ENCODE data around the gene CAPNS1. TPM values are rescaled to one million over a fixed set of nuclear protein-coding genes. Genes with fewer than 3 reads are reported as not detected.
"Not testable (repeated sequence)": the region's sequence is repeated elsewhere in the genome, so short reads cannot be mapped to it uniquely, and the experiment has no call there.

The CAPNS1 gene
- total RNA-seq, 2 experiments from 2014 or later = 547 to 569 TPM

- DNase-seq (peak; percentile 92), ATAC-seq (peak; percentile 62)
- POLR2A ChIA-PET = interaction anchor here (1.0 to 2.9 kb wide), 9 partner anchors 9 to 162 kb away, joined by 3 to 8 read pairs (median 4); partner anchors contain the start of genes CAPNS1, ZNF146 and ZNF565
- Mint-ChIP-seq H3K36me3 (ENCODE audit: low read depth) (peaks cover 46% of the 10 kb centered on the region), H3K4me1 (ENCODE audit: low read depth) (peaks cover 39% of the 10 kb centered on the region), H3K27ac (peak within 1 kb of the TSS; percentile 98), H3K27me3 (ENCODE audit: low read depth) (no peaks in the 10 kb centered on the region), H3K9me3 (ENCODE audit: insufficient read depth) (no peaks in the 10 kb centered on the region), H3K4me3 (peak within 1 kb of the TSS; percentile 90)
- CTCF ChIA-PET = interaction anchor here (0.8 to 3.5 kb wide), 3 partner anchors 12 to 185 kb away, joined by 3 to 28 read pairs (median 3); no protein-coding TSS in a partner anchor
These were observed 24.2 kb upstream of the CAPNS1 start, which contains the start of gene TBCB for GRCh38 chr19:36115453-36116343. TBCB (plus strand) TSS chr19:36115468; CDS start chr19:36115561, 93 bp downstream.

DNA sequence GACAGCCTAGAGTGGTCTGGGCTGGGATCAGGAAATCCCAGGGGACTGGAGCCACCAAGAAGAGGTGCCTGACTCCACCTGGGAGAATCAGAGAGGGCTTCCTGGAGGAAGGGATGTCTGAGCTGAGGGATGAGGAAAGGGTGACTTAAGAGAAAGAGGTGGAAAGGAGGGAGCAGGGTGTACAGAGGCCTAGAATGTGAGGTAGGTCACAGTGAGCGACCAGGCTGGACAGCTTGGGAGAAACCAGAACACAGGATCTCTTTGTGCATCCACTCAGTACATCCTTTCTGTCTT is 23.6 kb upstream of the CAPNS1 start:
- Mint-ChIP-seq H3K27ac (peak overlapping the region; percentile 98), H3K9me3 (ENCODE audit: insufficient read depth) (no peaks in the 10 kb centered on the region), H3K36me3 (ENCODE audit: low read depth) (peaks cover 50% of the 10 kb centered on the region), H3K27me3 (ENCODE audit: low read depth) (no peaks in the 10 kb centered on the region), H3K4me1 (ENCODE audit: low read depth) (peaks cover 39% of the 10 kb centered on the region), H3K4me3 (peak overlapping the region; percentile 90)
- CTCF ChIA-PET = interaction anchor here (3.5 kb wide), 1 partner anchor 11 kb away, joined by 28 read pairs; no protein-coding TSS in a partner anchor
- ATAC-seq = no peak
- no peak for DNase-seq
- POLR2A ChIA-PET = interaction anchor here (1.1 to 2.9 kb wide), 4 partner anchors 11 to 99 kb away, joined by 3 to 8 read pairs (median 6); partner anchors contain the start of genes CAPNS1, ZNF146 and ZNF565

GRCh38 chr19:36120092-36120983 is 19.5 kb upstream of the CAPNS1 start:
- no peak for ATAC-seq
- peak overlapping the region; percentile 39 for H3K27ac Mint-ChIP-seq
- no peak for DNase-seq
- H3K4me1 Mint-ChIP-seq (ENCODE audit: low read depth) = peaks cover 22% of the 10 kb centered on the region
- no peaks in the 10 kb centered on the region for H3K9me3 Mint-ChIP-seq (ENCODE audit: insufficient read depth)
- H3K36me3 Mint-ChIP-seq (ENCODE audit: low read depth) = peaks cover 52% of the 10 kb centered on the region
- H3K4me3 Mint-ChIP-seq = no peak overlapping the region
- POLR2A ChIA-PET = no interaction called here
- H3K27me3 Mint-ChIP-seq (ENCODE audit: low read depth) = no peaks in the 10 kb centered on the region
- CTCF ChIA-PET = interaction anchor here (2.1 kb wide), 1 partner anchor 8 kb away, joined by 8 read pairs; no protein-coding TSS in a partner anchor

DNA sequence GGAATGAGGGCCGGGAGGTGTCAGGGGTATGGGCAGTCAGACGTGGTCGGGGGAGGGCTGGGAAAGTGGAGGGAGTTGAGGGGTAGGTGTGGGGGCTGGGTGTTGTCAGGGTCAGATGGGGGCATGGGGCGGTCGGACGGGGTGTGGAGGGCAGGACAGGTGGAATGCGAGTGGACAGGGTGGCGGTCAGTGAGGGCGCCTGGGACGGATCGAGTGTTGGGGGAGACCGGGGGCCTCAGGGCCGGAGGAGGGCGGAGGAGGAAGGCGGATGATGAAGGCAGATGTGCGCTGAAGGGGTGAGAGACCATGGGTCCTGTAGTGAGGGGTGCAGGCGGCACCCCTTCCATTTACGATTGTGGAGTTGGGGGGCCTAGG is 18.9 kb upstream of the CAPNS1 start:
- Mint-ChIP-seq H3K36me3 (ENCODE audit: low read depth) (peaks cover 57% of the 10 kb centered on the region), H3K9me3 (ENCODE audit: insufficient read depth) (no peaks in the 10 kb centered on the region), H3K4me1 (ENCODE audit: low read depth) (peaks cover 24% of the 10 kb centered on the region), H3K27ac (no peak overlapping the region), H3K4me3 (no peak overlapping the region), H3K27me3 (ENCODE audit: low read depth) (no peaks in the 10 kb centered on the region)
- POLR2A ChIA-PET = no interaction called here
- ATAC-seq (no peak), DNase-seq (no peak)
- CTCF ChIA-PET = no interaction called here

GRCh38 chr19:36121486-36122124 is 18.3 kb upstream of the CAPNS1 start:
- Mint-ChIP-seq H3K4me1 (ENCODE audit: low read depth) (peaks cover 18% of the 10 kb centered on the region), H3K27me3 (ENCODE audit: low read depth) (no peaks in the 10 kb centered on the region), H3K9me3 (ENCODE audit: insufficient read depth) (no peaks in the 10 kb centered on the region), H3K36me3 (ENCODE audit: low read depth) (peaks cover 54% of the 10 kb centered on the region), H3K4me3 (no peak overlapping the region), H3K27ac (no peak overlapping the region)
- no peak for ATAC-seq
- no peak for DNase-seq
- ChIA-PET CTCF (no interaction called here), POLR2A (no interaction called here)

GRCh38 chr19:36125557-36125956 is 14.3 kb upstream of the CAPNS1 start:
- Mint-ChIP-seq H3K27ac (peak overlapping the region; percentile 48), H3K4me3 (no peak overlapping the region), H3K9me3 (ENCODE audit: insufficient read depth) (no peaks in the 10 kb centered on the region), H3K36me3 (ENCODE audit: low read depth) (peaks cover 27% of the 10 kb centered on the region), H3K27me3 (ENCODE audit: low read depth) (no peaks in the 10 kb centered on the region), H3K4me1 (ENCODE audit: low read depth) (peaks cover 18% of the 10 kb centered on the region)
- CTCF ChIA-PET = no interaction called here
- ATAC-seq (no peak), DNase-seq (no peak)
- POLR2A ChIA-PET = interaction anchor here (0.5 to 1.1 kb wide), 2 partner anchors 11 to 14 kb away, joined by 3 read pairs; partner anchors contain the start of genes CAPNS1, POLR2I and TBCB

GRCh38 chr19:36128392-36128736 is 11.5 kb upstream of the CAPNS1 start:
- H3K36me3 Mint-ChIP-seq (ENCODE audit: low read depth) = peaks cover 14% of the 10 kb centered on the region
- ChIA-PET POLR2A (interaction anchor here (1.0 to 1.9 kb wide), 7 partner anchors 9 to 361 kb away, joined by 3 to 7 read pairs (median 5); partner anchors contain the start of genes CAPNS1, TBCB and ZNF566), CTCF (interaction anchor here (0.6 to 4.2 kb wide), 31 partner anchors 9 to 1089 kb away, joined by 3 to 77 read pairs (median 3); partner anchors contain the start of genes CAPNS1, POLR2I, TBCB and ZNF146)
- peaks cover 37% of the 10 kb centered on the region for H3K4me1 Mint-ChIP-seq (ENCODE audit: low read depth)
- H3K27me3 Mint-ChIP-seq (ENCODE audit: low read depth) = no peaks in the 10 kb centered on the region
- peak overlapping the region; percentile 87 for H3K4me3 Mint-ChIP-seq
- no peaks in the 10 kb centered on the region for H3K9me3 Mint-ChIP-seq (ENCODE audit: insufficient read depth)
- H3K27ac Mint-ChIP-seq = peak overlapping the region; percentile 94
- no peak for DNase-seq
- peak; percentile 1 for ATAC-seq

DNA sequence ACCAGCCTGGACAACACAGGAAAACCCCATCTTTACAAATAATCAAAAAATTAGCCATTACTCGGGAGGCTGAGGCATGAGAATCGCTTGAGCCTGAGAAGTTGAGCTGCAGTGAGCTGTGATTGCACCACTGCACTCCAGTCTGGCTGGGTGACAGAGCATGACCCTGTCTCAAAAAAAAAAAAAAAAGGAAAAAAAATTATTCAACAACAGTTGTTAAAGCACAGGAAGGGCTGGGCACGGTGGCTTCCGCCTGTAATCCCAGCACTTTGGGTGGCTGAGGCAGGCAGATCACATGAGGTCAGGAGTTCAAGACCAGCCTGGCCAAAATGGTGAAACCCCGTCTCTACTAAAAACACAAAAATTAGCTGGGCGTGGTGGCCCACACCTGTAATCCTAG is 8.6 kb upstream of the CAPNS1 start:
- H3K36me3 Mint-ChIP-seq (ENCODE audit: low read depth); H3K4me3 Mint-ChIP-seq; H3K9me3 Mint-ChIP-seq (ENCODE audit: insufficient read depth); H3K27ac Mint-ChIP-seq; H3K27me3 Mint-ChIP-seq (ENCODE audit: low read depth); DNase-seq; ATAC-seq: not testable (repeated sequence)
- ChIA-PET POLR2A (interaction anchor here (0.6 to 2.1 kb wide), 2 partner anchors 9 to 1279 kb away, joined by 3 to 9 read pairs; partner anchors contain the start of gene CAPNS1), CTCF (interaction anchor here (1.1 to 1.5 kb wide), 2 partner anchors 39 to 40 kb away, joined by 3 read pairs; no protein-coding TSS in a partner anchor)
- H3K4me1 Mint-ChIP-seq (ENCODE audit: low read depth) = peaks cover 41% of the 10 kb centered on the region

DNA sequence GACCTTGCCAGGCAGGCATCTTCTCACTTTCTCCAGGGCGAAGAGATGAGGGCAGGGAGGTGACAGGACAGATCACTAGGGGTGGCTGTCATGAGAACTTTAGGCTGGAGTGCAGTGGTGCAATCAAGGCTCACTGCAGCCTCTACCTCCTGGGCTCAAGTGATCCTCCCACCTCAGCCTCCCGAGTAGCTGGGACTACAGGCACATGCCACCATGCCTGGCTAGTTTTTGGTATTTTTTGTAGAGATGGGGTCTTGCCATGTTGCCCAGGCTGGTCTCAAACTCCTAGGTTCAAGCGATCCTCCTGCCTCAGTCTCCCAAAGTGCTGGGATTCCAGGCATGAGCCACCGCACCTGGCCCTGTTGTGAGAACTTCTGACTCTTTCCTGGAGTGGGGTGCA is 5.0 kb upstream of the CAPNS1 start:
- H3K4me1 Mint-ChIP-seq (ENCODE audit: low read depth) = peaks cover 37% of the 10 kb centered on the region
- H3K27ac Mint-ChIP-seq; CTCF ChIA-PET; H3K36me3 Mint-ChIP-seq (ENCODE audit: low read depth); DNase-seq; H3K9me3 Mint-ChIP-seq (ENCODE audit: insufficient read depth); POLR2A ChIA-PET; H3K27me3 Mint-ChIP-seq (ENCODE audit: low read depth); ATAC-seq; H3K4me3 Mint-ChIP-seq: not testable (repeated sequence)

- H3K4me1 Mint-ChIP-seq (ENCODE audit: low read depth) = peaks cover 39% of the 10 kb centered on the region
- DNase-seq (no peak), ATAC-seq (no peak)
- ChIA-PET POLR2A (interaction anchor here (1.2 kb wide), 1 partner anchor 9 kb away, joined by 5 read pairs; no protein-coding TSS in a partner anchor), CTCF (interaction anchor here (2.4 to 3.5 kb wide), 2 partner anchors 9 to 33 kb away, joined by 6 to 19 read pairs; no protein-coding TSS in a partner anchor)
- H3K9me3 Mint-ChIP-seq (ENCODE audit: insufficient read depth) = no peaks in the 10 kb centered on the region
- H3K27me3 Mint-ChIP-seq (ENCODE audit: low read depth) = peaks cover 4% of the 10 kb centered on the region
- H3K36me3 Mint-ChIP-seq (ENCODE audit: low read depth) = peaks cover 14% of the 10 kb centered on the region
- H3K27ac Mint-ChIP-seq = no peak overlapping the region
- no peak overlapping the region for H3K4me3 Mint-ChIP-seq
These were observed 2.7 kb upstream of the CAPNS1 start for GRCh38 chr19:36136964-36137686.
